Mesendoderm (in vitro differentiated cells): ENCODE data around the gene KMT2D.

Experiments
- DNase-seq: peaks from one replicate; pipeline ENCODE4 v3.0.0; 2013
- H2AK5ac ChIP-seq: 2 replicates; pipeline ENCODE4 v1.6.1; 2013; ENCODE audit warnings: low read length, inconsistent platforms
- H2BK120ac ChIP-seq: 2 replicates; pipeline ENCODE4 v1.6.1; 2013; ENCODE audit warnings: low read depth, mild to moderate bottlenecking, low read length, moderate library complexity, mixed read lengths
- H2BK15ac ChIP-seq: replicated peaks from 2 replicates; pipeline ENCODE4 v1.6.1; 2013; ENCODE audit warnings: low read depth, mild to moderate bottlenecking, moderate library complexity
- H2BK5ac ChIP-seq: 2 replicates; pipeline ENCODE4 v1.6.1; 2013; ENCODE audit warnings: low read length, inconsistent platforms
- H3K18ac ChIP-seq: 2 replicates; pipeline ENCODE4 v1.6.1; 2013; ENCODE audit warnings: mild to moderate bottlenecking, low read length, mixed read lengths
- H3K23ac ChIP-seq: one replicate; pipeline ENCODE4 v1.6.1; 2013; ENCODE audit warnings: low read length
- H3K27ac ChIP-seq: 2 replicates; pipeline ENCODE4 v1.5.1; 2013; ENCODE audit warnings: low read depth, mild to moderate bottlenecking, inconsistent platforms, low read length, moderate library complexity
- H3K27me3 ChIP-seq: 2 replicates; pipeline ENCODE4 v1.6.1; 2013; ENCODE audit warnings: low read length, control low read depth, mild to moderate bottlenecking, inconsistent platforms; ENCODE audit not compliant: insufficient read depth, poor library complexity
- H3K36me3 ChIP-seq: 2 replicates; pipeline ENCODE4 v1.6.1; 2013; ENCODE audit warnings: low read length, inconsistent platforms; ENCODE audit not compliant: control insufficient read depth, insufficient read depth
- H3K4ac ChIP-seq: one replicate; pipeline ENCODE4 v1.6.1; 2013; ENCODE audit warnings: low read depth, mild to moderate bottlenecking, low read length, moderate library complexity
- H3K4me1 ChIP-seq: 2 replicates; pipeline ENCODE4 v1.6.1; 2013; ENCODE audit warnings: low read depth, low read length, inconsistent platforms; ENCODE audit not compliant: control insufficient read depth
- H3K4me2 ChIP-seq: 2 replicates; pipeline ENCODE4 v1.6.1; 2013; ENCODE audit warnings: low read length
- H3K4me3 ChIP-seq: 2 replicates; pipeline ENCODE4 v1.5.1; 2013; ENCODE audit warnings: mild to moderate bottlenecking, low read length
- H3K56ac ChIP-seq: one replicate; pipeline ENCODE4 v1.6.1; 2013; ENCODE audit warnings: low read length
- H3K79me1 ChIP-seq: 2 replicates; pipeline ENCODE4 v1.6.1; 2013; ENCODE audit warnings: low read length, inconsistent platforms
- H3K79me2 ChIP-seq: 2 replicates; pipeline ENCODE4 v1.6.1; 2013; ENCODE audit warnings: mild to moderate bottlenecking, low read length; ENCODE audit not compliant: control insufficient read depth, insufficient read depth
- H3K9ac ChIP-seq: 2 replicates; pipeline ENCODE4 v1.6.1; 2013; ENCODE audit warnings: low read length, inconsistent platforms
- H4K5ac ChIP-seq: one replicate; pipeline ENCODE4 v1.6.1; 2013; ENCODE audit warnings: low read length
- H4K8ac ChIP-seq: one replicate; pipeline ENCODE4 v1.6.1; 2013; ENCODE audit warnings: low read depth, mild to moderate bottlenecking, control low read depth, low read length, moderate library complexity
- WGBS: extraction: QIAGEN DNeasy Blood & Tissue Kit; methylation state at CpG from one replicate; pipeline ENCODE4 v1.1.7; 2013; ENCODE audit warnings: low lambda C conversion rate, missing lambda C conversion rate; ENCODE audit not compliant: insufficient coverage; ENCODE audit errors: extremely low coverage; 5-methylcytosine and 5-hydroxymethylcytosine counted together

KMT2D gene

GRCh38 chr12:49030714-49031572, 29.7 kb downstream of the KMT2D start:
- no CpG with 5 or more reads among the region's 19 CpGs for WGBS

DNA sequence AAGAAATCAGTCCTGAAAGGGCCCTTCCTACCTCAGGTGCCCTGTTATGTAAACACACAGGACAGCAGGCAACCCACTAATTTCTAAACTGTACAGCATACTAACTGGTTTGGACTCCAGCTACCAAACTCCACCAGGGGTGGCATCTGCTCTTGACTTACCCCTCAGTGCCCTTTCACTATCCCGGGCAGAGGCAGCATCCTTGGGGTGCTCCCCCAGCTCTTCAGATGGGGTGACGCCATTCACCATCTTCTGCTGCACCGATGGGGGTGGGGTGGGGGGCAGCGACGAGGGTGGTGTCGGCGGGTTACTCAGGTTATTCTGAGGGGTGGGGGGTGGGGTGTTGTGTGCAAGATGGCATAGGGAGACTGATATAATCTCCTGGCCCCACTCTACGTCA, 30.5 kb downstream of the KMT2D start:
- no peak overlapping the region for H2BK120ac ChIP-seq
- H4K8ac ChIP-seq = no peak overlapping the region
- H4K5ac ChIP-seq = no peak overlapping the region
- no peak overlapping the region for H2AK5ac ChIP-seq
- H3K79me2 ChIP-seq = no peaks in the 10 kb centered on the region
- no peak overlapping the region for H3K9ac ChIP-seq
- no peak overlapping the region for H3K23ac ChIP-seq
- H2BK15ac ChIP-seq = no peak overlapping the region
- no CpG with 5 or more reads among the region's 8 CpGs for WGBS
- no peak overlapping the region for H3K4me3 ChIP-seq
- no peak for DNase-seq
- no peak overlapping the region for H3K4me2 ChIP-seq
- H2BK5ac ChIP-seq = no peak overlapping the region
- no peaks in the 10 kb centered on the region for H3K27me3 ChIP-seq
- no peak overlapping the region for H3K18ac ChIP-seq
- no peak overlapping the region for H3K4ac ChIP-seq
- peaks cover 29% of the 10 kb centered on the region for H3K36me3 ChIP-seq
- no peak overlapping the region for H3K27ac ChIP-seq
- no peaks in the 10 kb centered on the region for H3K4me1 ChIP-seq
- no peak overlapping the region for H3K56ac ChIP-seq
- no peaks in the 10 kb centered on the region for H3K79me1 ChIP-seq

More at GRCh38 chr12:49030714-49031572, 29.7 kb downstream of the KMT2D start:
- no peak overlapping the region for H3K9ac ChIP-seq
- H3K27me3 ChIP-seq = no peaks in the 10 kb centered on the region
- peaks cover 26% of the 10 kb centered on the region for H3K36me3 ChIP-seq
- H3K4ac ChIP-seq = no peak overlapping the region
- no peak overlapping the region for H3K18ac ChIP-seq
- no peak overlapping the region for H3K56ac ChIP-seq
- H3K27ac ChIP-seq = no peak overlapping the region
- H2BK5ac ChIP-seq = no peak overlapping the region
- no peak overlapping the region for H2BK15ac ChIP-seq
- no peaks in the 10 kb centered on the region for H3K79me2 ChIP-seq
- H3K4me3 ChIP-seq = no peak overlapping the region
- H3K4me1 ChIP-seq = no peaks in the 10 kb centered on the region
- H4K5ac ChIP-seq = no peak overlapping the region
- no peak overlapping the region for H3K23ac ChIP-seq
- DNase-seq = no peak
- H2AK5ac ChIP-seq = no peak overlapping the region
- no peak overlapping the region for H2BK120ac ChIP-seq
- no peak overlapping the region for H3K4me2 ChIP-seq
- H4K8ac ChIP-seq = no peak overlapping the region
- H3K79me1 ChIP-seq = no peaks in the 10 kb centered on the region

- Histone ChIP-seq H3K4ac (no peak overlapping the region), H3K79me1 (no peaks in the 10 kb centered on the region), H3K4me1 (no peaks in the 10 kb centered on the region), H2BK5ac (no peak overlapping the region), H4K8ac (no peak overlapping the region), H4K5ac (no peak overlapping the region), H3K36me3 (peaks cover 25% of the 10 kb centered on the region), H3K18ac (no peak overlapping the region), H3K27me3 (no peaks in the 10 kb centered on the region), H3K4me2 (no peak overlapping the region), H3K4me3 (no peak overlapping the region), H3K27ac (no peak overlapping the region), H2AK5ac (no peak overlapping the region), H2BK15ac (no peak overlapping the region), H3K23ac (no peak overlapping the region), H3K56ac (no peak overlapping the region), H3K9ac (no peak overlapping the region), H3K79me2 (no peaks in the 10 kb centered on the region), H2BK120ac (no peak overlapping the region)
- WGBS = no CpG with 5 or more reads among the region's 10 CpGs
- DNase-seq = no peak
Measured at GRCh38 chr12:49028666-49029275, 31.8 kb downstream of the KMT2D start.

GRCh38 chr12:49027846-49028555, 32.6 kb downstream of the KMT2D start:
- Histone ChIP-seq H3K36me3 (peaks cover 27% of the 10 kb centered on the region), H3K4me2 (no peak overlapping the region), H3K79me2 (no peaks in the 10 kb centered on the region), H3K56ac (no peak overlapping the region), H3K9ac (no peak overlapping the region), H3K4ac (no peak overlapping the region), H3K4me1 (no peaks in the 10 kb centered on the region), H2BK5ac (no peak overlapping the region), H2AK5ac (no peak overlapping the region), H4K5ac (no peak overlapping the region), H4K8ac (no peak overlapping the region), H2BK15ac (no peak overlapping the region), H2BK120ac (no peak overlapping the region), H3K27me3 (no peaks in the 10 kb centered on the region), H3K4me3 (no peak overlapping the region), H3K18ac (no peak overlapping the region), H3K23ac (no peak overlapping the region), H3K27ac (no peak overlapping the region), H3K79me1 (no peaks in the 10 kb centered on the region)
- no CpG with 5 or more reads among the region's 9 CpGs for WGBS
- DNase-seq = no peak

GRCh38 chr12:49026678-49027480, 33.7 kb downstream of the KMT2D start:
- H3K36me3 ChIP-seq = peaks cover 32% of the 10 kb centered on the region
- no CpG with 5 or more reads among the region's 26 CpGs for WGBS
- H2BK5ac ChIP-seq = no peak overlapping the region

More at GRCh38 chr12:49026678-49027480, 33.7 kb downstream of the KMT2D start:
- no peak overlapping the region for H3K9ac ChIP-seq
- H4K5ac ChIP-seq = no peak overlapping the region
- H3K4me2 ChIP-seq = no peak overlapping the region
- no peak overlapping the region for H4K8ac ChIP-seq
- no peak overlapping the region for H2AK5ac ChIP-seq
- no peaks in the 10 kb centered on the region for H3K79me1 ChIP-seq
- no peak for DNase-seq
- H2BK120ac ChIP-seq = no peak overlapping the region
- no peak overlapping the region for H3K56ac ChIP-seq
- H3K79me2 ChIP-seq = no peaks in the 10 kb centered on the region
- no peaks in the 10 kb centered on the region for H3K27me3 ChIP-seq
- H3K27ac ChIP-seq = no peak overlapping the region
- no peak overlapping the region for H3K18ac ChIP-seq
- no peak overlapping the region for H3K23ac ChIP-seq
- no peak overlapping the region for H3K4me3 ChIP-seq
- H3K4me1 ChIP-seq = no peaks in the 10 kb centered on the region
- H3K4ac ChIP-seq = no peak overlapping the region
- no peak overlapping the region for H2BK15ac ChIP-seq
